H1 (cell line): Measurements from ENCODE around the gene CCDC83.

Experiments
- BACH1 ChIP-seq: IDR thresholded peaks from 2 replicates; pipeline ENCODE4 v1.6.1; 2012; ENCODE audit warnings: low read length, improper control_type of control experiment
- CEBPB ChIP-seq: IDR thresholded peaks from 2 replicates; pipeline ENCODE4 v1.6.1; 2012; ENCODE audit warnings: low read depth, low read length
- JUN ChIP-seq: IDR thresholded peaks from 2 replicates; pipeline ENCODE4 v1.6.1; 2011; ENCODE audit warnings: low read depth, mild to moderate bottlenecking, improper control_type of control experiment, low read length
- POLR2AphosphoS5 ChIP-seq: IDR thresholded peaks from 2 replicates; pipeline ENCODE4 v1.6.1; 2011; ENCODE audit warnings: low read depth, low read length
- RAD21 ChIP-seq, 2 experiments: IDR thresholded peaks in 1 of 2; conservative IDR thresholded peaks in 1 of 2; 2 replicates each; pipeline ENCODE4 v1.6.1; 2011; ENCODE audit warnings: low read depth in 2 of 2, low read length in 2 of 2, improper control_type of control experiment in 1 of 2, inconsistent platforms in 1 of 2, mild to moderate bottlenecking in 1 of 2, moderate library complexity in 1 of 2
- SAP30 ChIP-seq: fragments of 300-600 bp; sonication (generic); IDR thresholded peaks from 2 replicates; pipeline ENCODE4 v1.7.1; 2012; ENCODE audit warnings: low read length, moderate library complexity, mild to moderate bottlenecking, inconsistent platforms; ENCODE audit not compliant: insufficient read depth, insufficient replicate concordance
- SIN3A ChIP-seq, 2 experiments: IDR thresholded peaks in 1 of 2; conservative IDR thresholded peaks in 1 of 2; 2 replicates each; pipeline ENCODE4 v1.6.1; 2011 to 2012; ENCODE audit warnings: low read length in 2 of 2, improper control_type of control experiment in 1 of 2, low read depth in 1 of 2, mild to moderate bottlenecking in 1 of 2
- SP2 ChIP-seq: IDR thresholded peaks from 2 replicates; pipeline ENCODE4 v1.6.1; 2012; ENCODE audit warnings: mild to moderate bottlenecking, low read length, inconsistent platforms
- TAF7 ChIP-seq: optimal IDR thresholded peaks from 2 replicates; pipeline ENCODE3; 2011; ENCODE audit warnings: low read depth, mild to moderate bottlenecking, inconsistent platforms, low read length, moderate library complexity, borderline replicate concordance
- TCF12 ChIP-seq: IDR thresholded peaks from 2 replicates; pipeline ENCODE4 v1.6.1; 2011; ENCODE audit warnings: low read depth, mild to moderate bottlenecking, low read length
- YY1 ChIP-seq: IDR thresholded peaks from 2 replicates; pipeline ENCODE4 v1.6.1; 2011; ENCODE audit warnings: low read depth, mild to moderate bottlenecking, low read length
- TF ChIP-seq, protein P1 (sequence below), 3 experiments: IDR thresholded peaks; 1 replicate in 2 of 3; 2 replicates in 1 of 3; pipeline versions ENCODE4 v1.5.1 to v1.6.1; 2011; ENCODE audit warnings: low read length in 3 of 3, mild to moderate bottlenecking in 3 of 3, inconsistent platforms in 2 of 3, low read depth in 1 of 3, moderate library complexity in 1 of 3; ENCODE audit not compliant: insufficient read depth in 1 of 3; ENCODE audit errors: control extremely low read depth in 1 of 3
- TF ChIP-seq, protein P2 (sequence below): IDR thresholded peaks from 2 replicates; pipeline ENCODE4 v1.6.1; 2012; ENCODE audit warnings: inconsistent platforms

- TF ChIP-seq SAP30 (no peak), CEBPB (no peak), TAF7 (no peak), SIN3A (conservative IDR thresholded peaks at IDR 0.05 in 1 of 2, IDR thresholded peaks at IDR 0.05 in 1 of 2; ENCODE audit: low read depth in 1 of 2, low read length in 2 of 2) (no peak), YY1 (no peak), JUN (no peak), SP2 (no peak), BACH1 (no peak), RAD21 (IDR thresholded peaks at IDR 0.05 in 1 of 2, conservative IDR thresholded peaks at IDR 0.05 in 1 of 2; ENCODE audit: low read depth in 2 of 2, low read length in 2 of 2) (no peak), TCF12 (no peak), POLR2AphosphoS5 (no peak)
- TF ChIP-seq, protein P1, sequence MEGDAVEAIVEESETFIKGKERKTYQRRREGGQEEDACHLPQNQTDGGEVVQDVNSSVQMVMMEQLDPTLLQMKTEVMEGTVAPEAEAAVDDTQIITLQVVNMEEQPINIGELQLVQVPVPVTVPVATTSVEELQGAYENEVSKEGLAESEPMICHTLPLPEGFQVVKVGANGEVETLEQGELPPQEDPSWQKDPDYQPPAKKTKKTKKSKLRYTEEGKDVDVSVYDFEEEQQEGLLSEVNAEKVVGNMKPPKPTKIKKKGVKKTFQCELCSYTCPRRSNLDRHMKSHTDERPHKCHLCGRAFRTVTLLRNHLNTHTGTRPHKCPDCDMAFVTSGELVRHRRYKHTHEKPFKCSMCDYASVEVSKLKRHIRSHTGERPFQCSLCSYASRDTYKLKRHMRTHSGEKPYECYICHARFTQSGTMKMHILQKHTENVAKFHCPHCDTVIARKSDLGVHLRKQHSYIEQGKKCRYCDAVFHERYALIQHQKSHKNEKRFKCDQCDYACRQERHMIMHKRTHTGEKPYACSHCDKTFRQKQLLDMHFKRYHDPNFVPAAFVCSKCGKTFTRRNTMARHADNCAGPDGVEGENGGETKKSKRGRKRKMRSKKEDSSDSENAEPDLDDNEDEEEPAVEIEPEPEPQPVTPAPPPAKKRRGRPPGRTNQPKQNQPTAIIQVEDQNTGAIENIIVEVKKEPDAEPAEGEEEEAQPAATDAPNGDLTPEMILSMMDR (IDR thresholded peaks at IDR 0.05; ENCODE audit: control extremely low read depth in 1 of 3, insufficient read depth in 1 of 3, low read depth in 1 of 3, low read length in 3 of 3) = no peak
- TF ChIP-seq, protein P2, sequence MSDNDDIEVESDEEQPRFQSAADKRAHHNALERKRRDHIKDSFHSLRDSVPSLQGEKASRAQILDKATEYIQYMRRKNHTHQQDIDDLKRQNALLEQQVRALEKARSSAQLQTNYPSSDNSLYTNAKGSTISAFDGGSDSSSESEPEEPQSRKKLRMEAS = no peak
Measured at GRCh38 chr11:85844439-85845123, 10.6 kb upstream of the CCDC83 start.
